ENCODE measurements around the gene TM7SF2. TPM values are rescaled to one million over a fixed set of nuclear protein-coding genes. Genes with fewer than 3 reads are reported as not detected.

Gene TM7SF2
- total and polyA plus RNA-seq, 2 of the 13 experiments (the other 11 are each of a cell fraction or from before 2014, with no cell fraction given), result 56.0 to 66.9 TPM

- TF ChIP-seq, protein P1, sequence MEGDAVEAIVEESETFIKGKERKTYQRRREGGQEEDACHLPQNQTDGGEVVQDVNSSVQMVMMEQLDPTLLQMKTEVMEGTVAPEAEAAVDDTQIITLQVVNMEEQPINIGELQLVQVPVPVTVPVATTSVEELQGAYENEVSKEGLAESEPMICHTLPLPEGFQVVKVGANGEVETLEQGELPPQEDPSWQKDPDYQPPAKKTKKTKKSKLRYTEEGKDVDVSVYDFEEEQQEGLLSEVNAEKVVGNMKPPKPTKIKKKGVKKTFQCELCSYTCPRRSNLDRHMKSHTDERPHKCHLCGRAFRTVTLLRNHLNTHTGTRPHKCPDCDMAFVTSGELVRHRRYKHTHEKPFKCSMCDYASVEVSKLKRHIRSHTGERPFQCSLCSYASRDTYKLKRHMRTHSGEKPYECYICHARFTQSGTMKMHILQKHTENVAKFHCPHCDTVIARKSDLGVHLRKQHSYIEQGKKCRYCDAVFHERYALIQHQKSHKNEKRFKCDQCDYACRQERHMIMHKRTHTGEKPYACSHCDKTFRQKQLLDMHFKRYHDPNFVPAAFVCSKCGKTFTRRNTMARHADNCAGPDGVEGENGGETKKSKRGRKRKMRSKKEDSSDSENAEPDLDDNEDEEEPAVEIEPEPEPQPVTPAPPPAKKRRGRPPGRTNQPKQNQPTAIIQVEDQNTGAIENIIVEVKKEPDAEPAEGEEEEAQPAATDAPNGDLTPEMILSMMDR (CRISPR knock-in tag; IDR thresholded peaks at IDR 0.05), result no peak; the same call in 1 of the 2 replicates
- TF ChIP-seq JDP2 (CRISPR knock-in tag; IDR thresholded peaks at IDR 0.05; ENCODE audit: borderline replicate concordance), result no peak
- TF ChIP-seq ZNF280B (CRISPR knock-in tag; IDR thresholded peaks at IDR 0.05; ENCODE audit: borderline replicate concordance), result no peak; the same call in 1 of the 2 replicates
- TF ChIP-seq HNRNPL (IDR thresholded peaks at IDR 0.05; ENCODE audit: low read depth, low read length), result no peak
- no peak for TF ChIP-seq ZNF879 (CRISPR knock-in tag; IDR thresholded peaks at IDR 0.05)
- no peak for TF ChIP-seq ZBTB20 (CRISPR knock-in tag; IDR thresholded peaks at IDR 0.05; ENCODE audit: borderline replicate concordance, low read depth)
- no peak for TF ChIP-seq NRL (CRISPR knock-in tag; IDR thresholded peaks at IDR 0.05; ENCODE audit: borderline replicate concordance)
- peak; percentile 17; the same call in 1 of the 2 replicates for TF ChIP-seq KAT8 (CRISPR knock-in tag; IDR thresholded peaks at IDR 0.05)
- TF ChIP-seq TP53 (CRISPR knock-in tag; conservative IDR thresholded peaks at IDR 0.05), result no peak
- no peak for TF ChIP-seq HIVEP1 (CRISPR knock-in tag; IDR thresholded peaks at IDR 0.05)
- TF ChIP-seq, protein P2, sequence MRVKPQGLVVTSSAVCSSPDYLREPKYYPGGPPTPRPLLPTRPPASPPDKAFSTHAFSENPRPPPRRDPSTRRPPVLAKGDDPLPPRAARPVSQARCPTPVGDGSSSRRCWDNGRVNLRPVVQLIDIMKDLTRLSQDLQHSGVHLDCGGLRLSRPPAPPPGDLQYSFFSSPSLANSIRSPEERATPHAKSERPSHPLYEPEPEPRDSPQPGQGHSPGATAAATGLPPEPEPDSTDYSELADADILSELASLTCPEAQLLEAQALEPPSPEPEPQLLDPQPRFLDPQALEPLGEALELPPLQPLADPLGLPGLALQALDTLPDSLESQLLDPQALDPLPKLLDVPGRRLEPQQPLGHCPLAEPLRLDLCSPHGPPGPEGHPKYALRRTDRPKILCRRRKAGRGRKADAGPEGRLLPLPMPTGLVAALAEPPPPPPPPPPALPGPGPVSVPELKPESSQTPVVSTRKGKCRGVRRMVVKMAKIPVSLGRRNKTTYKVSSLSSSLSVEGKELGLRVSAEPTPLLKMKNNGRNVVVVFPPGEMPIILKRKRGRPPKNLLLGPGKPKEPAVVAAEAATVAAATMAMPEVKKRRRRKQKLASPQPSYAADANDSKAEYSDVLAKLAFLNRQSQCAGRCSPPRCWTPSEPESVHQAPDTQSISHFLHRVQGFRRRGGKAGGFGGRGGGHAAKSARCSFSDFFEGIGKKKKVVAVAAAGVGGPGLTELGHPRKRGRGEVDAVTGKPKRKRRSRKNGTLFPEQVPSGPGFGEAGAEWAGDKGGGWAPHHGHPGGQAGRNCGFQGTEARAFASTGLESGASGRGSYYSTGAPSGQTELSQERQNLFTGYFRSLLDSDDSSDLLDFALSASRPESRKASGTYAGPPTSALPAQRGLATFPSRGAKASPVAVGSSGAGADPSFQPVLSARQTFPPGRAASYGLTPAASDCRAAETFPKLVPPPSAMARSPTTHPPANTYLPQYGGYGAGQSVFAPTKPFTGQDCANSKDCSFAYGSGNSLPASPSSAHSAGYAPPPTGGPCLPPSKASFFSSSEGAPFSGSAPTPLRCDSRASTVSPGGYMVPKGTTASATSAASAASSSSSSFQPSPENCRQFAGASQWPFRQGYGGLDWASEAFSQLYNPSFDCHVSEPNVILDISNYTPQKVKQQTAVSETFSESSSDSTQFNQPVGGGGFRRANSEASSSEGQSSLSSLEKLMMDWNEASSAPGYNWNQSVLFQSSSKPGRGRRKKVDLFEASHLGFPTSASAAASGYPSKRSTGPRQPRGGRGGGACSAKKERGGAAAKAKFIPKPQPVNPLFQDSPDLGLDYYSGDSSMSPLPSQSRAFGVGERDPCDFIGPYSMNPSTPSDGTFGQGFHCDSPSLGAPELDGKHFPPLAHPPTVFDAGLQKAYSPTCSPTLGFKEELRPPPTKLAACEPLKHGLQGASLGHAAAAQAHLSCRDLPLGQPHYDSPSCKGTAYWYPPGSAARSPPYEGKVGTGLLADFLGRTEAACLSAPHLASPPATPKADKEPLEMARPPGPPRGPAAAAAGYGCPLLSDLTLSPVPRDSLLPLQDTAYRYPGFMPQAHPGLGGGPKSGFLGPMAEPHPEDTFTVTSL (CRISPR knock-in tag; IDR thresholded peaks at IDR 0.05; ENCODE audit: borderline replicate concordance), result no peak
- TF ChIP-seq, protein P3, sequence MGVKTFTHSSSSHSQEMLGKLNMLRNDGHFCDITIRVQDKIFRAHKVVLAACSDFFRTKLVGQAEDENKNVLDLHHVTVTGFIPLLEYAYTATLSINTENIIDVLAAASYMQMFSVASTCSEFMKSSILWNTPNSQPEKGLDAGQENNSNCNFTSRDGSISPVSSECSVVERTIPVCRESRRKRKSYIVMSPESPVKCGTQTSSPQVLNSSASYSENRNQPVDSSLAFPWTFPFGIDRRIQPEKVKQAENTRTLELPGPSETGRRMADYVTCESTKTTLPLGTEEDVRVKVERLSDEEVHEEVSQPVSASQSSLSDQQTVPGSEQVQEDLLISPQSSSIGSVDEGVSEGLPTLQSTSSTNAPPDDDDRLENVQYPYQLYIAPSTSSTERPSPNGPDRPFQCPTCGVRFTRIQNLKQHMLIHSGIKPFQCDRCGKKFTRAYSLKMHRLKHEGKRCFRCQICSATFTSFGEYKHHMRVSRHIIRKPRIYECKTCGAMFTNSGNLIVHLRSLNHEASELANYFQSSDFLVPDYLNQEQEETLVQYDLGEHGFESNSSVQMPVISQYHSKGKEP (CRISPR knock-in tag; IDR thresholded peaks at IDR 0.05), result no peak
- peak; percentile 49 for TF ChIP-seq SP4 (CRISPR knock-in tag; IDR thresholded peaks at IDR 0.05)
- TF ChIP-seq SRSF4 (IDR thresholded peaks at IDR 0.05; ENCODE audit: low read depth, low read length, poor library complexity, severe bottlenecking), result no peak
- no peak for TF ChIP-seq USF2 (IDR thresholded peaks at IDR 0.05; ENCODE audit: low read depth, low read length)
- TF ChIP-seq USF2 (CRISPR knock-in tag; IDR thresholded peaks at IDR 0.05; ENCODE audit: borderline replicate concordance), result no peak
Observed at GRCh38 chr11:65134952-65135632, 23.4 kb downstream of the TM7SF2 start (continued).

All from HepG2 (cell line).